Measurements from ENCODE around the gene TIGD1.

Gene TIGD1

GRCh38 chr2:232501794-232502390 is 48.5 kb downstream of the TIGD1 start:
- no peak for DNase-seq (ENCODE audit: low spot score)

- no peak for DNase-seq (ENCODE audit: low spot score)
These were observed 49.0 kb downstream of the TIGD1 start for GRCh38 chr2:232501331-232501771.

- no peak for DNase-seq (ENCODE audit: low spot score)
These were observed 51.9 kb downstream of the TIGD1 start for GRCh38 chr2:232498452-232498851.
